GM18520 (cell line): ENCODE results near the gene OSM.

Experiments
- ATAC-seq: cut with Tn5 transposase; IDR thresholded peaks from one replicate; pipeline ENCODE4 v1.9.1; 2021; ENCODE audit not compliant: unreplicated experiment

Gene OSM

GRCh38 chr22:30285846-30286200 lies 19.2 kb upstream of the OSM start:
- ATAC-seq, result no peak

DNA sequence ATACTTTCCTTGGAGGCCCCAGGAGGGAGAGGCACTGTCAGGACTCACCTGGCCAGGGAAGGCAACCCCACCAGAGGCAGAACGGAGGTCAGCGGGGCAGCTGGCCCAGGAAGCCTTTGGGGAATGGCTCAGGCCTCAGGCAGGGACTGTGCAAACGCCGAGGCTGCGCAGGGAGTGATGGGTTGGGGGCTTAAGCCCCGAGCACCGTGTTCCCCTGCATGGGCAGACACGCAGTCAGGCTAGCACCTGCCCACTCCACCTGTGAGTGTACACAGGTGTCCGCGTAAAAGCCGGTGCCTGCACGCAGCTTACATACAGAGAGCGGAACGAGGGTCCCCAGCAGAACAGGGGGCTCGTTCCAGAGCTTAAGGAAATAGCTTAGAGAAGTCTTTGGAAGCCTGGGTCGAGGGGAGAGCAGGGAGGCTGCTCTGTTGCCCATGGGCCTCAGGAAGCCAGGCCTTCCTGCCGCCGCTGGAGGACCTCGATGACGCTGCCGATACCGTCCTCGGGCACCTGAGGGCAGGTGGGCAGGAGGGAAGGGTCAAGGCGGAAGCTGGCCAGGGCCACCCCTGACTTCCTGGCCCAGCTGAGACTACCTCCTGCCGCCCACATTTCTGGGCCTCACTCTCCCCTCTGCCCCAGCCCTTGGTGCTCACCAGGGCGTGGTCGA lies 18.7 kb upstream of the OSM start:
- ATAC-seq, result no peak

DNA sequence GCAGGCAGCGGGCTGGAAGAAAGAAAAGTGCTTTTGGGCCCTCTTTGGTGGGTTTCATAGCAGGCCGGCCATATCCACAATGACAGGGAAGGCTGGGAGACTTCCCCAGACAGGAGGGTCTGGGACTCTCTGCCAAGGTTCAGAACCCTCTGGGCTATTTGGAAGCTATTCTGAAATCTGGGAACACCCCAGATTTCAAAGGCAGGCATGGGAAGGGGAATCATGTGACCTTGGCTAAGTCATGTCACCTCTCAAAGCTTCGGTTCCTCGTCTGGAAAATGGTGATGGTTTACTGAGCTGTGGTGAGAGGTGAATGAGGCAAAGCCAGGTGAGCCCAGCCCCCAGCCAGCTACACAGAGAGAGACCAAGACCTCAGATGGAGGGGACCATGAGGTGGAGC lies 18.0 kb upstream of the OSM start:
- no peak for ATAC-seq

- no peak for ATAC-seq
Observed at GRCh38 chr22:30284172-30284571, 17.5 kb upstream of the OSM start.

DNA sequence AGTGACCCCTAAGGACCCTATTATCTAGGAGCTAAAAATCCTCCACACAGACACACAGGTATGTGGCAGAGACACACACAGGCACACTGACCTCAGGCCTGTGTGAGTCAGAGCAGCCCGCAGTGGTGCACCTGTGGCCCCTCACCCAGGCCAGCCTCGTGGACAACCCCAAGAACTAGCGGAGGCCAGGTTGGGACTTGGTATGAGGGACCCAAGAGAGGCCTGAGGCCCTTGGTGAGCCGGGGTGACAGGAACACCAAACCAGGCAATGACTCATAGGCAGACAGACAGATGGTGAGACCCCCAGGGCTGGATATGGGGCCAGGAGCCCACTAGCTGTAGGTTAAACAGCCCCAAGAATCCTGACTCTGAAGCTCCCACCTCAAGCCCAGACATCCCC lies 16.7 kb upstream of the OSM start:
- no peak for ATAC-seq

DNA sequence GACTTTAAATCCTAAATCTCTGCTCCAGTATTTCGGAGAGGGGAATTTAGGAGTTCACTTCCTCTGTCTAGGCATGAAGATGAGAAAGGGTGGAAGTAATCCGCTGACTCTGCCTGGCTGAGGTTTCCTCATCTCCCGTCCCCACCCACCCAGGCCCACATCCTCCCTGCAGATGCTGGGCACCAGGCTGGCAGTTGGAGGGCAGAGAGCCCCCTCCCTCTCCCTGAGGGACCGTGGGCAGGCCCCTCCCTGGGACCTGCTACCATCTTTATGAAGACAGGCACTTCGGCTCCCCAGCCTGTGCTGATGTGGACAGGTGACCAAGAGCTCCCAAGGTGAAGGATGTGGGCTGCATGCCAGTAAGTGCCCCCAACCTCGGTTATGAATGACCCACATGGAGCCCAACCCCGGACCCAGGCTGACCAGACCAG lies 16.0 kb upstream of the OSM start:
- ATAC-seq, result no peak

DNA sequence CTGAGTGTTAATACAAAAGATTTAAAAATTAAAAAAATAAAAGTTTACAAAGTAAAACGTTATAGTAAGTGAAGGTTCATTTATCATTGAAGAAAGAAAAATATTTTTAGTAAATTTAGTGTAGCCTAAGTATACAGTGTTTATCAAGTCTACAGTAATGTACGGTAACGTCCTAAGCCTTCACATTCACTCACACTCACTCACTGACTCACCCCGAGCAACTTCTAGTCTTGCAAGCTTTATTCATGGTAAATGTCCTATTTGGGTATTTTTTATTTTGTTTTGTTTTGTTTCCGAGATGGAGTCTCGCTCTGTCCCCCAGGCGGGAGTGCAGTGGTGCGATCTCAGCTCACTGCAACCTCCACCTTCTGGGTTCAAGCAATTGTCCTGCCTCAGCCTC lies 13.9 kb upstream of the OSM start:
- ATAC-seq, result no peak

DNA sequence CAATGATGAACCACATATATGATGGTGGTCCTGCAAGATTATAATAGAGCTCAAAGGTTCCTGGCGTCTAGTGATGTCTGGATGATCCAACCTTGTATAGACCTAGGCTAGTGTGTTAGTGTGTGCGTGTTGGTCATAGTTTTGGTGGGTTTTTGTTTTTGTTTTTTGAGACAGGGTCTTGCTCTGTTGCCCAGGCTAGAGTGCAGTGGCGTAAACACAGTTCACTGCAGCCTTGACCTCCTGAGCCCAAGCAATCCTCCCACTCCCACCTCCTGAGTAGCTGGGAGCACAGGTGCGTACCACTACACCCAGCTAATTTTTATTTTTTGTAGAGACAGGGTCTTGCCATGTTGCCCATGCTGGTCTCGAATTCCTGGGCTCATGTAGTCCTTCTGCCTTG lies 13.3 kb upstream of the OSM start:
- ATAC-seq, result no peak

- ATAC-seq, result no peak
Observed at GRCh38 chr22:30279046-30279788, 12.6 kb upstream of the OSM start.

DNA sequence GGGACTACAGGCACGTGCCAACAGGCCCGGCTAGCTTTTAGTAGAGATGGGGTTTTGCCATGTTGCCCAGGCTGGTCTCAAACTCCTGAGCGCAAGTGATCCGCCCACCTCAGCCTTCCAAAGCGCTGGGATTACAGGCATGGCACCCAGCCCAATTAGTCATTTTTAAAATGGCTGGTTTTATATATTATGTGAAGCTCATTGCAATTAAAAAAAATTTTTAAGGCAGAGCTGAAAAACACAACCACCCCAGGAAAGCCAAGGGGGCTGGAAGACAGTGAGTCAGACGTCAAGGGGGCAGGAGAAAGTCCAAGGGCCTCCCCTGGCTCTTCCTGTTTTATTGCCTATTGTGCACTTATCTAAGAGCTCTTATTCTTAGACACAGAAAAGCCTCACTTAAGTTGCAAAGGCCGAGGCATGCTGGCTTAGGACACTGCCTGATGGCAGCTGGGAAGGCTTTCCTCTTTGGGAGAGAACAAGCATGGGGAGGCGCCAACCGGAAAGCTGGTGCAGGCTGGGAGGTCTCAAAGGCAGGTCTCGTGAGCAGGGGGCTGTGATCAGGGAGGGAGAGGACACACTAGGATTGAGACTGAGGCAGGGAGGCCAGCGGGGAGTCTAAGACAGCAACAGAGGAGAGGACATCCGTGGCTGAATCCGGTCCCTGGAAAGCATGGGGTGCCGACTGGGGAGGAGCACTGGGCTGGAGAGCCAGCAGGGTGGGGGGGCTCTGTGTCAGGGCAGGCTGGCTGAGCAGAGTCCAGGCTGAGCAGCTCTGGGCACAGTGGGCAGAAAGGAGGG lies 11.1 kb upstream of the OSM start:
- no peak for ATAC-seq

- ATAC-seq, result no peak
Observed at GRCh38 chr22:30276039-30276438, 9.4 kb upstream of the OSM start.

DNA sequence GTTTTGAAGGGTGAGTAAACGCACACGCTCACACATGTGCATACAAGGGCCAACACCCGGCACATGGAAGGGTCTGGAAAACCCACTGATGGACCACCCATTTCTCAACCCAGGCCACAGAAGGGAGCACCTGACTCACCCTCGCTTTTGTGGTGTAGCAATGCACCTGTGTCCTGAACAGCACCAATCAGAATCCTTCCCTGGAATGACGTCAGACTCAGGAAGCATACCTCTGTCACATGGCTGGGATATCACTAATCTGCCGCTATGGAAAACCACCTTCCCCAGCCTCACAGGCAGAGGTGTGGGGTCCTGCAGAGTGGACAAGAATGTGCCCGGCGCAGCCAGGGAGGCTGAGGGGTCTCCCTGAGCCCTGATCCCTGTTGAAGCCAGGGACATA lies 9.0 kb upstream of the OSM start:
- no peak for ATAC-seq

GRCh38 chr22:30274437-30274812 lies 7.8 kb upstream of the OSM start:
- no peak for ATAC-seq

DNA sequence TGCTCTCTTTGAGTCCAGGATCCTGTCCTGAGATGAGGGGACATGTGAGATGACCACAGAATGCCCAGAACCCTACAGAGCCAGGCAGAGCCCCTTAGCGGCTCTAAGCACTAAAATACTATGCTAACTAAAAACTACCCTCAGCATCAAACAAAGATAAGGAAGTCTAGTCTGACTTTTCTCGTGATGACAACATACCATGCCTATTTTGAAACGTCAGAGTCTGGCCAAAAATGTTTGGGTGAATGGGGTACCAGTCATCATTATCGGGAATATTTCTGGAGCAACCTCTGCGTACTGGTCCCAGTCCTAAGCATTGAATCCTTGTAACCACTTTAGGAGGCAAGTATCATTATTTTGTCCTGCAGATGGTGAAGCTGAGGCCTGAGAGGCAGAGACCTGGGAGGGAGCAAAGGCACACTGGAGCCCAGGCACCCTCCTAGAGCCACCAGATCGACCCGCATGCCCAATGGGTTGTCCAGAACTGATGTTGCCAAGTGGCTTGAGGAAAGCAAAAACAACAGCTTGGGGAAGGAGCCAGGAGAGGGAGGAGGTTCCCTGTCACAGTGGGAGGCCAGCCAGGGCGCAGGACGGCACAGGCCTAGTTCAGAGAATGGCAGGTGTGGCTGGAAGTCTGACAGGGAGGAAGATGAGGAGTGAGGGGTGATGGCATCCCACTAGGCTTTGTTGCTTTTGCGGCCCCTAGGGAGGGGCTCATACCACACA lies 7.2 kb upstream of the OSM start:
- ATAC-seq, result no peak

- ATAC-seq, result no peak
Observed at GRCh38 chr22:30272781-30273601, 6.3 kb upstream of the OSM start.

DNA sequence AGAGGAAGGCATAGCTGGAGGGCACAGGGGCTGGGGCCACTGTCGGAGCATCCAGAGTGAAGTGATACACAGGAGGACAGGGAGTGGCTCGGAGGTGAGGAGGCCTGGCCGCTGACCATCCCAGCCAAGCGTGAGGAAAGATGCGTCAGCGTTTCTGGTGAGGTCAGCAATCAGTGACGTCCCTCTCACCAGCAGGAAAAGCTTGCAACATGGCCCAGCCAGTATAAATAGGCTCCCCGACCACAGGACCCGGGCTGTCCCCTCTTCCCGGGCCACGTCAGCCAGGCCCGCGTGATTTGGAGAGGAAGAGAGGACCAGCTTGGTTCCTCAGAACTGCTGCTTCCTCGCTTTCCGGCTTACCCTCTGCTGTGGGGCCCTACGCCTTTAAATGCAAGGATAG lies 4.2 kb upstream of the OSM start:
- ATAC-seq, result no peak

GRCh38 chr22:30268331-30268730 lies 1.7 kb upstream of the OSM start:
- no peak for ATAC-seq

DNA sequence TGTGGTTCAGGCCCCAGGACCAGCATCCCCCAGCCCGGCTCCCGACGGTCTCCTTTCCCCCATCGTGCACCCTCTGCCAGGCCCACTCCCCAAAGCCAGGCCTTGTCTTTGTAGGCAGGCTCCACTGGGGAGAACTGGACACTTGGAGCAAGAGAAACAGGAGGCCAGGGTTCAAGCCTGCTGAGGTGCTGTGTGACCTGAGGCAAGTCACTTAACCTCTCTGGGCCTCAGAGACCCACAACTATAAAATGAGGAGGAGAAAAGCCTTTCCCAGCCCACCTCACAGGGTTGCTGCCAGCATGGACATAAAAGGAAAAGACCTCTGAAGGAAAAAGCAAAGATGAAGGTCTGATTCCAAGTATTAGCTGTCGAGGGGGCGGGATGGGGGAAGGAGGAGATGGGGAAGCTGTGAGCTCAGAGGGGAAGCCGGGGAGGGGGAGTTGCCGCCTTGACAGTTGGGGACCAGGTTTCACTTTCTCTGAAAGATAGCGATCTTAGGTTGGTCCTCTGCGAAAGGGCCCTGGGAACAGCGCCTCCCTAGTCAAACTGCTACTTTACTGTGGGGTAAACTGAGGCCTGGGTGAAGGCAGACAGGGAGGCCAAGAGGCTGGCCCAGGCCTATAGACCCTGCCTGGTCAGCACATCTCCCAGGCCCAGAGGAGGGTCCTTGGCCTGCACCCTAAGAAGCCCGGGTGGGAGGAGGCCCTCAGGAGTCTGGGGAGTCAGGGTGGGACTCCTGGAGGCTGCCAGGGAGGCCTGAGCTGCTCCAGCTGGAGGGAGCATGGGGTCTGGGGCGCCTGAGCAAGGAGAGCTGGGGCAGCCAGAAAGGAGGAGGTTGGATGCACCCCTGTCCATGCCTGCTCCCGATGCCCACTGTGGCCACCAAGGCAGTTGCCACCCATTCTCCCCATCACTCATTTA lies 991 bp upstream of the OSM start:
- ATAC-seq, result no peak

DNA sequence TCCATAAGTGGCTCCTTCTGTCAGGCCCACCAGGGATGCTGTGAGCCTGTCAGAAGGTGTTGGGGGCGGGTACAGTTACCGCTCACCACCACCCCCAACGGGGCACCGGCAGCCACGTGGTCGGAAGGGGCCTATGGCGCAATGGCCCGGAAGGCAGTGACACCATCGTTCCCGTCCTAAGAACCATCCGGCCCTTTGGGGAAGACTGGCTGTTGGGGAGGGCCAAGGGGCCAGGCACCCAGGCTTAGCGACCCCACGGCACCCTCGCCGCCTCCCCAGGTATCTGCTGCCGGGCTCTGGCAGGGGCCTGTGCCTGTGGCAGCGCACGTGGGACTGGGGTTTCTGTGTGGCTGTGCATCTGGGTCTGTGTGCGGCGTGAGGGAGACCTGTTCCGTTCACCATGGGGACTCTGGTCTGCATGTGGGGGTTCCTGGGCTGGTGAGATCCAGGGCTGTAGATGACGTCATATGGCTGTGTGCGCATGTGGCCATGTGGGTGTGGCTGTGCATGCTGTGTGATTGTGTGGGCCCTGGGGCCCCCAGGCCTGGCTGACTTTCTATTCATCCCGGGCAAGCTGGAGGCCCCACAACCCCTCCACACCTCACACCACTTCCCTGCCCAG lies 717 bp downstream of the OSM start:
- peak; percentile 34 for ATAC-seq
